Gastroesophageal sphincter (tissue), 4 donors: ENCODE measurements around the gene KLF15. TPM values are rescaled to one million over a fixed set of nuclear protein-coding genes. Genes with fewer than 3 reads are reported as not detected.
A peak's percentile ranks its signal among the peaks of the same experiment; 100 is the strongest.

Source experiments
- ATAC-seq: fragments of 150-250 bp; one replicate; pipeline ENCODE4 v1.9.1; 2016; ENCODE audit warnings: mild to moderate bottlenecking, moderate library complexity
- H3K27ac ChIP-seq, 4 donors: fragments of 200-600 bp; sonication (generic) in 3 of 4; 1 replicate in 3 of 4; 2 replicates in 1 of 4; pipeline ENCODE4 v1.5.1; 2016 to 2019
- H3K27me3 ChIP-seq: fragments of 200-600 bp; sonication (generic); one replicate; pipeline ENCODE4 v1.5.1; 2019
- H3K36me3 ChIP-seq, 2 donors: fragments of 200-600 bp; sonication (generic); one replicate each; pipeline ENCODE4 v1.5.1; 2019; ENCODE audit warnings: control low read depth in 1 of 2
- H3K4me1 ChIP-seq, 3 donors: fragments of 200-600 bp; sonication (generic); 1 replicate in 2 of 3; 2 replicates in 1 of 3; pipeline ENCODE4 v1.5.1; 2016 to 2019; ENCODE audit warnings: control low read depth in 2 of 3
- H3K4me3 ChIP-seq, 2 donors: fragments of 200-600 bp; sonication (generic); one replicate each; pipeline ENCODE4 v1.5.1; 2019; ENCODE audit warnings: mild to moderate bottlenecking in 1 of 2, moderate library complexity in 1 of 2
- H3K9me3 ChIP-seq, 3 donors: fragments of 200-600 bp; sonication (generic); one replicate each; pipeline ENCODE4 v1.5.1; 2017 to 2019; ENCODE audit warnings: control low read depth in 2 of 3
- EP300 ChIP-seq: sonication (generic); formaldehyde crosslinking; IDR thresholded peaks from one replicate; pipeline ENCODE4 v1.6.1; 2017; ENCODE audit warnings: antibody characterized with exemption, mild to moderate bottlenecking
- POLR2A ChIP-seq, 2 donors: fragments of 450-650 bp; IDR thresholded peaks; one replicate each; pipeline ENCODE4 v1.6.1; 2017; ENCODE audit warnings: antibody characterized with exemption in 2 of 2, mild to moderate bottlenecking in 2 of 2, moderate library complexity in 1 of 2
- POLR2AphosphoS5 ChIP-seq: sonication (generic); formaldehyde crosslinking; IDR thresholded peaks from one replicate; pipeline ENCODE4 v1.6.1; 2017; ENCODE audit warnings: antibody characterized with exemption
- WGBS, 2 donors: methylation state at CpG; one replicate each; pipeline ENCODE4 v1.1.5; 2018; ENCODE audit warnings: low coverage in 1 of 2; 5-methylcytosine and 5-hydroxymethylcytosine counted together
- total RNA-seq, 4 donors: library from RNA; depleted of rRNA; stranded (reverse); fragments of >200 nt; gene quantifications; one replicate each; pipeline ENCODE4 v1.1.0, GENCODE V29; 2016
- TF ChIP-seq, protein P1 (sequence below), 4 experiments: fragments of 200-600 bp in 2 of 4; fragments of 450-650 bp in 2 of 4; sonication (generic) in 1 of 4; IDR thresholded peaks; one replicate each; pipeline ENCODE4 v1.5.1; 2017 to 2019; ENCODE audit warnings: antibody characterized with exemption in 4 of 4, mild to moderate bottlenecking in 2 of 4, moderate library complexity in 2 of 4

The KLF15 gene
- total RNA-seq, 4 donors from 2014 or later = 69.5 to 110 (median 94.0) TPM

DNA sequence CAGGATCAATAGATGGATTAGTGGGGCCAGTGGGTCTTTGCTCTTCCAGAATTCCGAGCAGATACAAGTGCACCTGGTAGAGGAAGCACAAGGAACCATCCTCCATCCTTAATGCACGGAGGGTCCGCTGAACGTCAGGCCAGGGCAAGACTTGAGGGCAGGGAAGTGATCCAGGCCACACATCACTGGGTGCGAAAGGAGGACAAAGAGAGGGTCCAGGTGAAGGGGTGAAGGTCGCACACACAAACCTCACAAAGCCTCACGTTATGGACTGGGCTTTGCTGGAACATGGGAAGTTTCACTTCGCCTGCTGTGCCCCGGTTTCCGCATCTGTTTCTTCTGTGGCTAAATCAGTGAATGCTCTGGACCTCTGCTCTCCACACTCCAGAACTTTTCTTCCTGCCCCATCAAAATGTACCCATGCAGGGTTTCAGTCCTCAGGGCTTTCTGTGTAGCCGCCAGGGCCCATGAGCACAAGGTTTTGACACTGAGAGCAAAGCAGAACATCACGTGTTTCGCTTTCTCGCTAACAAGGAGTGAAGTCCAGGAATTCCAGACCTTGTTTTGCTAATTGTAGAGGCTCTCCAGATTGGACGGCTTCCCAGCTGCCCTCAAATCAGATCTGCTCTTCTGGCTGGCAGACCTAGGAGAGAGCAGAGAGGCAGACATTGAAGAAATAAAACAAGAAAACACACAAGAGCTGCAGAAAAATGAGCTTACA, 56.3 kb downstream of the KLF15 start:
- Histone ChIP-seq H3K4me3 (no peak overlapping the region), H3K4me1 (peaks cover 0 to 20% (median 0%) of the 10 kb centered on the region in 3 donors), H3K9me3 (peaks cover 0 to 4% (median 0%) of the 10 kb centered on the region in 3 donors), H3K36me3 (no peaks in the 10 kb centered on the region), H3K27ac (peak overlapping the region; percentile 12 to 78 (median 55)), H3K27me3 (no peaks in the 10 kb centered on the region)
- peak; percentile 87 for ATAC-seq
- no peak for TF ChIP-seq EP300
- peak; percentile 84 for TF ChIP-seq POLR2AphosphoS5
- WGBS, 2 donors = 62 to 72% methylated on average over 4 to 11 of the region's 15 CpGs

DNA sequence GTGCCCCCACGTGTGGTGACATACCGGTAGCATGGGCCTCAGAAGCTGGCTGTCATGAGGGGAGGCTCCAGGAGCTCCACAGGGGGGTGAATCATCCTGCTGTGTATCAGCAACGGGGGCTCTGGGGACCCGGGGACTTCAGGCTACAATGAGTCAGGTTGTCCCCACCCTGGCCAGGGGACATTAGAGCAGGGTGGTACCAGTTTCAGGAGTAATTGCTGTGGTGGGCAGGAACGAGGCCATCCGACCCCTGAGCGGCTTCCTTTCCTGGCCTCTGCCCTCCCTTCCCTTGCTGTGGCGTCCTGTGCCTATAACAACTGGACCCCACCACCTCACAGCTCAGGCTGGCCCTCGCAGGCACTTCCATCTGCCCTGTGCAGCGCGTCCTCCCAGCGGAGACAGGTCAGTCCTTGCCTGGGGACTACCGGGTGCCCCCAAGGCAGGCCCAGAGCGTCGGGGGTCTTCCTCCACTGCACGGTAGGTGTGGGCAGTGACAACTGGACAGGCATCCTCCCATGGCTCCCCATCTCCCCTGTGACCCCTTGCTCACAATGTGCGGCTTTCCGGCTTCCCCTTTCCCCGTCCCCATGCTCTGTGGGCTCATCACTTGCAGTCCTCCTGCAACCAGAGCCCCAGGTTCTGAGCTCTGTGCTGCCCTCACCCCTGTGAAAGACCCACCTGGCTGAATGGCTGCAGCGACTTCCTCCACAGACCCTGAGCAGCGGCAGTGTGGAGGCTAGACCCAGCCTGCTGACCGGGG, 57.0 kb downstream of the KLF15 start:
- Histone ChIP-seq H3K27me3 (no peaks in the 10 kb centered on the region), H3K9me3 (peaks cover 0 to 4% (median 0%) of the 10 kb centered on the region in 3 donors), H3K4me3 (no peak overlapping the region), H3K36me3 (no peaks in the 10 kb centered on the region), H3K27ac (peak overlapping the region in 3 of 4 donors; percentile 41 to 78 (median 69)), H3K4me1 (peaks cover 0 to 20% (median 0%) of the 10 kb centered on the region in 3 donors)
- WGBS, 2 donors = 74 to 89% methylated on average over 4 to 5 of the region's 22 CpGs
- peak; percentile 17 for ATAC-seq
- TF ChIP-seq, protein P1, sequence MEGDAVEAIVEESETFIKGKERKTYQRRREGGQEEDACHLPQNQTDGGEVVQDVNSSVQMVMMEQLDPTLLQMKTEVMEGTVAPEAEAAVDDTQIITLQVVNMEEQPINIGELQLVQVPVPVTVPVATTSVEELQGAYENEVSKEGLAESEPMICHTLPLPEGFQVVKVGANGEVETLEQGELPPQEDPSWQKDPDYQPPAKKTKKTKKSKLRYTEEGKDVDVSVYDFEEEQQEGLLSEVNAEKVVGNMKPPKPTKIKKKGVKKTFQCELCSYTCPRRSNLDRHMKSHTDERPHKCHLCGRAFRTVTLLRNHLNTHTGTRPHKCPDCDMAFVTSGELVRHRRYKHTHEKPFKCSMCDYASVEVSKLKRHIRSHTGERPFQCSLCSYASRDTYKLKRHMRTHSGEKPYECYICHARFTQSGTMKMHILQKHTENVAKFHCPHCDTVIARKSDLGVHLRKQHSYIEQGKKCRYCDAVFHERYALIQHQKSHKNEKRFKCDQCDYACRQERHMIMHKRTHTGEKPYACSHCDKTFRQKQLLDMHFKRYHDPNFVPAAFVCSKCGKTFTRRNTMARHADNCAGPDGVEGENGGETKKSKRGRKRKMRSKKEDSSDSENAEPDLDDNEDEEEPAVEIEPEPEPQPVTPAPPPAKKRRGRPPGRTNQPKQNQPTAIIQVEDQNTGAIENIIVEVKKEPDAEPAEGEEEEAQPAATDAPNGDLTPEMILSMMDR (IDR thresholded peaks at IDR 0.05) = no peak
- no peak for TF ChIP-seq EP300
- TF ChIP-seq POLR2AphosphoS5 = no peak

- H3K4me3 ChIP-seq = no peak overlapping the region
- no CpG with 5 or more reads among the region's 4 CpGs for WGBS, 2 donors
- no peak for ATAC-seq
- H3K9me3 ChIP-seq = no peaks in the 10 kb centered on the region
- H3K4me1 ChIP-seq = peaks cover 0 to 4% (median 0%) of the 10 kb centered on the region in 3 donors
- no peaks in the 10 kb centered on the region for H3K36me3 ChIP-seq
- H3K27me3 ChIP-seq = no peaks in the 10 kb centered on the region
- TF ChIP-seq POLR2AphosphoS5 (no peak), EP300 (no peak), POLR2A (IDR thresholded peaks at IDR 0.05) (no peak)
- TF ChIP-seq, protein P1 (IDR thresholded peaks at IDR 0.05) = no peak
- no peak overlapping the region for H3K27ac ChIP-seq
These were observed 61.7 kb downstream of the KLF15 start for GRCh38 chr3:126295407-126295939.

DNA sequence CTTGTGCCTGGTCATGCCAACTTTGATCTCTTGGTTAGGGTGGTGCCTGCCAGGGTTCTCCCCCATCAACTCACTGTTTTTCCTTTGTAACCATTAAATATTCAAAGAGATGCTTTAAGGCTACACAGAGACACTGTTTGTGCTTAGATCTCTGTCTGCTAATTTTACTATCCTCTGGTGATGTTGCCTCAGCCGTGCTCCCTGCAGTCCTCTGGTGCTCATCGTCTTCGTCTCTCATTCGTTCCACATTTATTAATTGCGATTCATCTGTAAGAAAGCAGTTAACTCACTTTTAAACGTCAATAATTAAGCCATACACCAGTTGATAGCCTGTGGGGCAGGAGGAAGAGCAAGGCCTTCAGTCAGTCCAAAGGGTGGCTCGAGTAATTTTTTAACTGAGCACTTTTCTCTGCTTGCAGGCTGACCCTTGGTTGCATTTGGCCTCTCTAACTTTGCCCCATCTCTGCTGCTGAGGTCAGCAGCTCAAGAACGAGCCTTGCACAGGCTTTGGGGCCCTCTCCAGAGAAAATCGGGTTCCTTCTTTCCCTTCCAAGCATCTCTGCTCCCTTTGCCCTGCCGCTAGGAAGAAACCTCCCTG, 62.9 kb downstream of the KLF15 start:
- H3K27me3 ChIP-seq = no peaks in the 10 kb centered on the region
- no peak overlapping the region for H3K4me3 ChIP-seq
- peaks cover 0 to 1% (median 0%) of the 10 kb centered on the region in 3 donors for H3K4me1 ChIP-seq
- H3K36me3 ChIP-seq = no peaks in the 10 kb centered on the region
- no peaks in the 10 kb centered on the region for H3K9me3 ChIP-seq
- no peak for ATAC-seq
- H3K27ac ChIP-seq = no peak overlapping the region
- 80 to 81% methylated on average over 10 of the region's 10 CpGs for WGBS, 2 donors
- no peak for TF ChIP-seq POLR2A (IDR thresholded peaks at IDR 0.05)
- no peak for TF ChIP-seq EP300
- TF ChIP-seq, protein P1 (IDR thresholded peaks at IDR 0.05) = no peak
- TF ChIP-seq POLR2AphosphoS5 = no peak

DNA sequence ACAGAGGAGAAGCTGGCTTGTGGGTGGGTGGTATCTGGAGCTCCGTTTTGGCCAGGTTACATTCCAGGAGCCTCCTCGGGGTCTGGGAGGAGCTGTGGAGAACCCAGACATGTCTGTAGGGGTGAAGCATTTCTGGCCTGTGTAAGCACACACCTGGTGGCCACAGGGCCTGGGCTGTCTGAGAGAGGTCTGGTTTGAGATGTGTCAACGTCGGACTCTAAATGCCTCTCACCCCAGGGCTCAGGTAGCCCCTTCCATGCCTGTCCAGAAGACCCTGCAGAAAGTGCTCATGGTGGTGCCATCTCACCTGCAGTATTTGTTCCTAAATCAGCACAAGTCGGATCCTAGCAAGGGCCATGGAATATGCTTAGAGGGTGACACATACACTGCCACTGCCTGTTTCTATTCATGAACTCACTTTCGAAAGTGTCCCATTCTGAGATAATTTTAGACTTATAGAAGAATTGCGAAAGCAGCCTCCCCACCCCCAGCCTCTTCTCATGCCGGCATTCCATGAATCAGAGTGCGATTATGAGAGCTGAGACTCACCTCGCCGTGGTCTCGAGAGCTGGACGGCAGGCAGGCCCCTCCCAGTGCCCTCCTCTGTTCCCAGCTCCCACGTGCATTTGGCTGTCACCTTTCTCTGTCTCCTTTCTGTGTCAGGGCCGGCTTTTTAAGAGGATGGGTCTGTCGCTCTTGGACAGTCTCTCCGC, 63.7 kb downstream of the KLF15 start:
- peaks cover 0 to 9% (median 0%) of the 10 kb centered on the region in 3 donors for H3K4me1 ChIP-seq
- 67 to 81% methylated on average over 5 to 14 of the region's 17 CpGs for WGBS, 2 donors
- TF ChIP-seq POLR2A (IDR thresholded peaks at IDR 0.05) = no peak
- TF ChIP-seq POLR2AphosphoS5 = no peak
- TF ChIP-seq, protein P1 (IDR thresholded peaks at IDR 0.05) = no peak
- TF ChIP-seq EP300 = no peak
- no peaks in the 10 kb centered on the region for H3K27me3 ChIP-seq
- H3K27ac ChIP-seq = no peak overlapping the region
- ATAC-seq = no peak
- no peaks in the 10 kb centered on the region for H3K36me3 ChIP-seq
- H3K9me3 ChIP-seq = no peaks in the 10 kb centered on the region
- H3K4me3 ChIP-seq = no peak overlapping the region
